ENCODE data around the gene ATP5F1D.

Gene ATP5F1D

DNA sequence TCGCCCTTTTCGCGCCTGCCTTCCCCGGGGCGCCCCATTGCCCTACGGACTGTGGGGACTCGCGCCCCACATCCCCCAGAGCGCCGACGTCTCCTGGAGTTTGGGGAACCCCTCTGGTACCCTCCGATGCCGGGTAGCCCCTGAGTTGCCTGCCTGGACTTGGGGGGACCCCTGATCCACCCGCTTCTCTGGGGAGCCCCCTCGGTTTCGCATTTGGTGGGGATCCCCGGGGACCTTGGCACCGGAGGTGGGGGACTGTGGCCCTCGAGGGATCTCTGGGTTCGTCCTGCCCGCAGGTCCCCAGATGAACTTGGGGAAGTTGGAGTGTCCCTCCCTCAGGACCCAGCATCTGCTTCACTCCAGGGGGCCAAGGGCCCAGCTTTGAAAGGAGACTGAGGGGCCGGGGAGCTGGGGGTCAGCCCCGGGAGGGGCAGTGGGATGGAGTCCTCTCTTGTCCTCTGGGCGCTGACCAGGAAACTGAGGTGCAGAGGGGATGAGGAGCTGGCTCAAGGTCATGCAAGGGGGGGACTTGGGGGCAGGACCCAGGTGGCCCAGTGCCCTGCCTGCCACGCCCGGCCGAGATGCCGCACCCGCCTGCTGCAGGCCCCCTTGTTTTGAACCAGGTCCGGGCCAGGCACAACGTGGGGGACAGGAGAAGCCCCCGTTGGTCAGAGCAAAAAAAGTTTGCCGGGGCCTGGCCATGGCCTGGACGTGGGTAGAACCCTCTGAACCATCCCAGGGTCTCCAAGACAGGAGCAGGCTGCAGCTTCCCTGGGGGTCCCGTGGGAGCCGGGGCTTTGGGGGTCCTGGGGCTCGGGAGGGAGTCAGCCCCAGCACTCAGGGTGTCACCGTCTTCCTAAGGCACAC lies 45.2 kb downstream of the ATP5F1D start:
- DNase-seq (ENCODE audit: low read depth, low spot score): no peak
- Histone ChIP-seq H3K36me3 (ENCODE audit: insufficient read depth, insufficient read length, low read length) (no peaks in the 10 kb centered on the region), H3K9ac (ENCODE audit: insufficient read length, low read depth) (peak overlapping the region; percentile 89), H3K9me3 (ENCODE audit: insufficient read depth, low read length) (no peaks in the 10 kb centered on the region), H3K4me1 (ENCODE audit: insufficient read depth, insufficient read length) (peaks cover 40% of the 10 kb centered on the region), H3K4me3 (ENCODE audit: insufficient read length, low read depth) (peak overlapping the region; percentile 78), H3K27me3 (ENCODE audit: insufficient read depth, insufficient read length) (peaks cover 10% of the 10 kb centered on the region)
- no peak for TF ChIP-seq SUZ12 (IDR thresholded peaks at IDR 0.05; ENCODE audit: extremely low read depth, insufficient read depth, insufficient read length)
- no peak for TF ChIP-seq ZNF274 (IDR thresholded peaks at IDR 0.05; ENCODE audit: low read depth, low read length)
- no peak for TF ChIP-seq YY1 (IDR thresholded peaks at IDR 0.05; ENCODE audit: insufficient read depth, insufficient read length)

DNA sequence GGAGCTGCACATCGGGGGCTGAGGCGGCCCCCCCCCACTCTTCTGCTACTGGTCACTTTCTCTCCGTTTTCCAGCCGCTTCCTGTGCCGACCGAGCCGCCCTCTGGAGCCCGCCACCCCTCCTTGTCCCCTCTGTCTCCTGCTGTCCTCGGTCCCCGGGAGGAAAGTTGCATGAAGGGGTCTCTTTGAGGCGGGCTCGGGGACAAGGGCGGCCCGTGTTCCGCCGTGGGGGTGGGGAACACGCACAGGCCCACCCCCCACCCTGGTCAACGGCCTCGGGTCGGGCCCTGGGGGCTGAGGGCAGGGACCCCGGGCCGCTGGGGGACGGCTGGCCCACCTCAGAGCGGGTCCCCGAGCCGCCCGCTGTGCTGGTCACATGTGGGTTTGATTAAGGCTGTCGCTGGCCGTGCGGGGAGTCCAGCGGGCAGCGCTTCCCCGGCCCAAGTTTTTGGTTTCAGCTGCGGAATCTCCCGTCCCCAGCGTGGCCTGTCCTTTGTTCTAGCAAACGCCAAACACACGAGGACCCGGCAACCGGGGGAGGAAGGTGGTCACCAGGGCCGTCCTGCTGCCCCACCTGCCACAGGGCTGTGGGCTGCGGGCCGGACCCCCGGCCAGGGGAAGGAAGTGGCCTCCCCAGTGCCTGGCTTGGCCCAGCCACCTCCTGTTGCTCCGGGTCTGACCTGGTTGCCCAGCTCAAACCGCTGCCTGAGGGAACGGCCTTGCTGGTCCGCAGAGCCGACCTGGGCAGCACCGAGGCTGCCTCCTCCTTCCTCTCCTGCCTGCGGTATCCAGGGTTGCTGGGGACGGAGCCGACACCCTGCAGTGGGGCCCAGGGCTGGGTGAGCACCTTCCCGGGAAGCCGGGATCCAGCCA lies 46.0 kb downstream of the ATP5F1D start:
- DNase-seq (ENCODE audit: low read depth, low spot score): no peak
- Histone ChIP-seq H3K9ac (ENCODE audit: insufficient read length, low read depth) (peak overlapping the region; percentile 89), H3K36me3 (ENCODE audit: insufficient read depth, insufficient read length, low read length) (peaks cover 3% of the 10 kb centered on the region), H3K27me3 (ENCODE audit: insufficient read depth, insufficient read length) (peaks cover 10% of the 10 kb centered on the region), H3K4me1 (ENCODE audit: insufficient read depth, insufficient read length) (peaks cover 43% of the 10 kb centered on the region), H3K9me3 (ENCODE audit: insufficient read depth, low read length) (no peaks in the 10 kb centered on the region), H3K4me3 (ENCODE audit: insufficient read length, low read depth) (no peak overlapping the region)
- no peak for TF ChIP-seq SUZ12 (IDR thresholded peaks at IDR 0.05; ENCODE audit: extremely low read depth, insufficient read depth, insufficient read length)
- TF ChIP-seq YY1 (IDR thresholded peaks at IDR 0.05; ENCODE audit: insufficient read depth, insufficient read length): no peak
- no peak for TF ChIP-seq ZNF274 (IDR thresholded peaks at IDR 0.05; ENCODE audit: low read depth, low read length)

DNA sequence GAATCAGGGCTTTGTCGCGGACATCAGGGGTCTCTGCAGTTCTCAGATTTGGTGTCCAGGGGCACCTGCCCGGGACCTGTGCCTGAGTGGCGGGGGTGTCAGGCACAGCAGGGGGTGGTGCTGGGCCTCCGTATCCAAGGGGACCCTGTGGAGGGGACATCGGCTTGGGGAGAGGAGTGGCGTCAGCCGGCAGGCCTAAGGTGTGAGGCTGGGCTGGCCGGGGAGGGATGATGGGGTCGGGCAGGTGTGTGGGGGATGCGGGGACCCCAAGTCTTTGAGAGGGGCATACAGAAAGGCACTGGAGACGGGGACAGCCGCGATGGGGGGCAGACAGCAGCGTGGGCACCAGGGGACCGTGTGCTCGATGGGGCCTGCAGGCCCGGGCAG lies 46.7 kb downstream of the ATP5F1D start:
- no peak overlapping the region for H3K4me3 ChIP-seq (ENCODE audit: insufficient read length, low read depth)
- H3K9me3 ChIP-seq (ENCODE audit: insufficient read depth, low read length): no peaks in the 10 kb centered on the region
- H3K4me1 ChIP-seq (ENCODE audit: insufficient read depth, insufficient read length): peaks cover 40% of the 10 kb centered on the region
- TF ChIP-seq SUZ12 (IDR thresholded peaks at IDR 0.05; ENCODE audit: extremely low read depth, insufficient read depth, insufficient read length) (no peak), YY1 (IDR thresholded peaks at IDR 0.05; ENCODE audit: insufficient read depth, insufficient read length) (no peak), ZNF274 (IDR thresholded peaks at IDR 0.05; ENCODE audit: low read depth, low read length) (no peak)
- no peak for DNase-seq (ENCODE audit: low read depth, low spot score)
- peaks cover 5% of the 10 kb centered on the region for H3K36me3 ChIP-seq (ENCODE audit: insufficient read depth, insufficient read length, low read length)
- peaks cover 10% of the 10 kb centered on the region for H3K27me3 ChIP-seq (ENCODE audit: insufficient read depth, insufficient read length)
- H3K9ac ChIP-seq (ENCODE audit: insufficient read length, low read depth): no peak overlapping the region

DNA sequence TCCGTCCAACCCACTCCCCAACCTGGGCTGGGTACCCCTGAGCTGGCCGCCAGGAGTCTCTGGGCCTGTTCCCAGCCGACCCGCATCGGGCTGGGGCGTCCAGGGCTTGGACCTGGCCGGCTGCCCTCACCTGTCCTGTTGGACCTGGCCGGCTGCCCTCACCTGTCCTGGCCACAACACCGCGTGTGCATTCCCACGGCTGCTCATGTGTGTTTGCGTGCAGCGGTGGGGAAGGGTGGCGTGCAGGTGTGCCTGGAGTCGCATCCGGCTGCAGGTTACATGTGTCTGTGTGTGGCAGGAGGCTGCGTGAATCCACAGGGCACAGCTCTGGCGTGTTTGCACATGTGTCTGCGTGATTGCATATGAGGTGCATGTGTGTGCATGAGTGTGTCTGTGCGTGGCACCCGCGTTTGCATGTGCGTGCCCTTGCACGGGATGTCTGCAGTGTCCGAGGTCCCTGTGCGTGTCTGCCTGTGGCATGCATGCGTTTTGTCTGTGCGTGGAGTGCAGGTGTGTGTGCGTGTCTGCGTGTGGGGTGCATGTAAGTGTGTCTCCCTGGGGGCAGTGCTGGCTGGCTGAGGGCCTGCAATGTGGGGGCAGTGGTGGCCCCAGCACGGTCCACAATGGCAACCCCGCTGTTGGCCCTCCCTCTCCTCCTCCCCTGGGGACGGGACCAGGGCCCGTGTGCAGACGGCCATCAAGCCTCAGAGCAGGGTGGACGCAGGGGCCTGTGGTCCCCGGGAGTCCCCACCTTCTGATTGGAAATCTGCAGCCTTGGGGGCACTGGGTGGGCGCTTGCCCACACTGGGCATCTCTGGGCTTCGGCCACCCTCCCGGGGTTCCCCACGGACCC lies 47.5 kb downstream of the ATP5F1D start:
- Histone ChIP-seq H3K27me3 (ENCODE audit: insufficient read depth, insufficient read length) (peaks cover 10% of the 10 kb centered on the region), H3K4me1 (ENCODE audit: insufficient read depth, insufficient read length) (peaks cover 37% of the 10 kb centered on the region), H3K9me3 (ENCODE audit: insufficient read depth, low read length) (no peaks in the 10 kb centered on the region)

DNA sequence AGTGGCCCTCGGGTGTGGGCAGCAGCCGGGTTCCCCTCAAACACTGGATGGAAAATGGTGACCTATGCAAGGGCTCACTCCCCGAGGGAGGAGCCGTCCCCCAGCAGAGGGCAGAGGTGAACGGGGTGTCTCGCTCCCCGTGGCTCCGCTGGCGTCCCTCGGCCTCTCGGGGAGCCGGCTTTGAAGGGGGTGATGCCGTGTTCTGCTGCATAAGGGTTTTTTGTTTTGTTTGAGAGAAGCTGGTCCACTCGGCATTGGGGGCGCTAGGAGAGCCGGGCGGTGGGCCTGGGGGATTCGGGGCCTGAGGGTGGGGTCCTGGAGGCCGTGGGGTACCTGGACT lies 48.1 kb downstream of the ATP5F1D start:
- Histone ChIP-seq H3K9me3 (ENCODE audit: insufficient read depth, low read length) (no peaks in the 10 kb centered on the region), H3K27me3 (ENCODE audit: insufficient read depth, insufficient read length) (peaks cover 7% of the 10 kb centered on the region), H3K4me1 (ENCODE audit: insufficient read depth, insufficient read length) (peaks cover 36% of the 10 kb centered on the region), H3K36me3 (ENCODE audit: insufficient read depth, insufficient read length, low read length) (peaks cover 8% of the 10 kb centered on the region), H3K9ac (ENCODE audit: insufficient read length, low read depth) (no peak overlapping the region), H3K4me3 (ENCODE audit: insufficient read length, low read depth) (no peak overlapping the region)
- DNase-seq (ENCODE audit: low read depth, low spot score): no peak
- TF ChIP-seq SUZ12 (IDR thresholded peaks at IDR 0.05; ENCODE audit: extremely low read depth, insufficient read depth, insufficient read length) (no peak), ZNF274 (IDR thresholded peaks at IDR 0.05; ENCODE audit: low read depth, low read length) (no peak), YY1 (IDR thresholded peaks at IDR 0.05; ENCODE audit: insufficient read depth, insufficient read length) (no peak)

More for the DNA sequence above, 47.5 kb downstream of the ATP5F1D start:
- DNase-seq (ENCODE audit: low read depth, low spot score): no peak
- peaks cover 8% of the 10 kb centered on the region for H3K36me3 ChIP-seq (ENCODE audit: insufficient read depth, insufficient read length, low read length)
- no peak overlapping the region for H3K9ac ChIP-seq (ENCODE audit: insufficient read length, low read depth)
- no peak overlapping the region for H3K4me3 ChIP-seq (ENCODE audit: insufficient read length, low read depth)
- TF ChIP-seq ZNF274 (IDR thresholded peaks at IDR 0.05; ENCODE audit: low read depth, low read length): no peak
- TF ChIP-seq SUZ12 (IDR thresholded peaks at IDR 0.05; ENCODE audit: extremely low read depth, insufficient read depth, insufficient read length): no peak
- TF ChIP-seq YY1 (IDR thresholded peaks at IDR 0.05; ENCODE audit: insufficient read depth, insufficient read length): no peak

DNA sequence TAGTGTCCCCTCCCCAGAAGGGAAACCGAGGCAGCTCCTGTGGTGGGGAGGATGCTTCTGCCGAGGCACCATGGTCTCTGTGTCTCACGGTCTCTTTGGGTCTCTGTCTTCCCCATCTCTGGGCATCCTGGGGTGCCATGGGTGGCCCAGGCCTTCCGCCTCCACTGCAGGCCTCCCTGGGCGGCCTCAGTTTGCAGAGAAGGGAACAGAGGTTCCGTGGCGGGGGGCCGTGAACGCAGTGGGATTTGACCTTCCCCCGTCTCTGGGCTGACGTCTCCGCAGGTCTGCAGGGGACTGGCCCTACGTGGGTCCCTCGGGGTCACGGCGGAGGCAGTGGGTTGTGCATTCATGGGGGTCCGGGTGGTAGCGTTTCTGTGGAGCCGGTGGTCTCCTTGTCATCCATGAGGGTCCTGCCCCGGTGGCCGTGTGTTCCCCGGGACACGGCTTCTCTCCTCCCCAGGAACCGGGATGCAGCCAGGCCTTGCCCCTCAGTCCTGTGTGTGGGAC lies 48.7 kb downstream of the ATP5F1D start:
- Histone ChIP-seq H3K4me1 (ENCODE audit: insufficient read depth, insufficient read length) (peaks cover 32% of the 10 kb centered on the region), H3K4me3 (ENCODE audit: insufficient read length, low read depth) (no peak overlapping the region), H3K27me3 (ENCODE audit: insufficient read depth, insufficient read length) (peaks cover 3% of the 10 kb centered on the region), H3K9ac (ENCODE audit: insufficient read length, low read depth) (no peak overlapping the region), H3K9me3 (ENCODE audit: insufficient read depth, low read length) (no peaks in the 10 kb centered on the region), H3K36me3 (ENCODE audit: insufficient read depth, insufficient read length, low read length) (peaks cover 8% of the 10 kb centered on the region)
- TF ChIP-seq ZNF274 (IDR thresholded peaks at IDR 0.05; ENCODE audit: low read depth, low read length): no peak
- no peak for TF ChIP-seq YY1 (IDR thresholded peaks at IDR 0.05; ENCODE audit: insufficient read depth, insufficient read length)
- no peak for TF ChIP-seq SUZ12 (IDR thresholded peaks at IDR 0.05; ENCODE audit: extremely low read depth, insufficient read depth, insufficient read length)
- no peak for DNase-seq (ENCODE audit: low read depth, low spot score)
